Caco-2 (cell line): ENCODE measurements around the gene STAC2. TPM values are rescaled to one million over a fixed set of nuclear protein-coding genes. Genes with fewer than 3 reads are reported as not detected.

Source experiments
- BruUV-seq: library from RNA; stranded (reverse); fragments of 400-500 nt; replicated peaks from 2 replicates; lab custom pipeline; 2021; lab: Mats Ljungman, UMichigan
- CTCF ChIA-PET: fragments of 300-600 bp; sonication (Branson Sonifier 250); formaldehyde crosslinking; loops from one replicate; lab custom pipeline; 2022; ENCODE audit warnings: antibody characterized with exemption; lab: Charles Lee
- POLR2A ChIA-PET: fragments of 300-600 bp; sonication (Branson Sonifier 250); formaldehyde crosslinking; loops from one replicate; lab custom pipeline; 2022; ENCODE audit warnings: antibody characterized with exemption; lab: Charles Lee
- DNase-seq, 2 experiments: peaks; one replicate each; pipeline versions ENCODE4 v3.0.0 to v3.0.0-alpha.2; 2020 to 2022
- H3K27me3 ChIP-seq: replicated peaks from 2 replicates; pipeline ENCODE4 v1.6.0; 2011; ENCODE audit warnings: low read length; ENCODE audit not compliant: control insufficient read depth, insufficient read depth
- H3K36me3 ChIP-seq: 2 replicates; pipeline ENCODE4 v1.5.1; 2011; ENCODE audit warnings: low read length; ENCODE audit not compliant: control insufficient read depth, insufficient read depth
- H3K4me1 ChIP-seq: fragments of 250-450 bp; sonication (Bioruptor Pico); 2 replicates; pipeline ENCODE4 v1.5.1; 2020; ENCODE audit warnings: mild to moderate bottlenecking
- H3K4me3 ChIP-seq: 2 replicates; pipeline ENCODE4 v1.5.1; 2011; ENCODE audit warnings: low read depth, mild to moderate bottlenecking, control low read depth, low read length
- H3K9me3 ChIP-seq: fragments of 250-450 bp; sonication (Bioruptor Pico); 2 replicates; pipeline ENCODE4 v1.5.1; 2020; ENCODE audit warnings: mild to moderate bottlenecking, moderate library complexity
- H3K27ac Mint-ChIP-seq: one replicate; pipeline ENCODE4 v1.8.0; 2022; ENCODE audit warnings: mixed read lengths; ENCODE audit not compliant: unreplicated experiment
- H3K27me3 Mint-ChIP-seq: one replicate; pipeline ENCODE4 v1.8.0; 2022; ENCODE audit warnings: mixed read lengths; ENCODE audit not compliant: insufficient read depth, unreplicated experiment
- H3K36me3 Mint-ChIP-seq: one replicate; pipeline ENCODE4 v1.8.0; 2022; ENCODE audit warnings: mild to moderate bottlenecking, mixed read lengths; ENCODE audit not compliant: insufficient read depth, unreplicated experiment
- H3K4me1 Mint-ChIP-seq: one replicate; pipeline ENCODE4 v1.8.0; 2022; ENCODE audit warnings: low read depth, mixed read lengths; ENCODE audit not compliant: unreplicated experiment
- H3K4me3 Mint-ChIP-seq: one replicate; pipeline ENCODE4 v1.8.0; 2022; ENCODE audit warnings: mild to moderate bottlenecking, moderate library complexity, mixed read lengths; ENCODE audit not compliant: unreplicated experiment
- H3K9me3 Mint-ChIP-seq: one replicate; pipeline ENCODE4 v1.8.0; 2022; ENCODE audit warnings: mixed read lengths; ENCODE audit not compliant: unreplicated experiment
- CTCF ChIP-seq, 2 experiments: fragments of 200-600 bp in 1 of 2; IDR thresholded peaks; 1 replicate in 1 of 2; 2 replicates in 1 of 2; pipeline versions ENCODE4 v1.5.1 to v1.8.0; 2011 to 2022; ENCODE audit warnings: antibody characterized with exemption in 1 of 2, control low read depth in 1 of 2, inconsistent platforms in 1 of 2, low read depth in 1 of 2, low read length in 1 of 2, mild to moderate bottlenecking in 1 of 2, moderate library complexity in 1 of 2; ENCODE audit not compliant: insufficient read depth in 1 of 2, severe bottlenecking in 1 of 2, unreplicated experiment in 1 of 2
- intact Hi-C: fragments of 100-400 bp; cut with micrococcal nuclease; formaldehyde crosslinking; loops from one replicate; pipeline ENCODE4 v1.10.0; 2022; ENCODE audit not compliant: unreplicated experiment
- total RNA-seq: library from RNA; stranded (reverse); gene quantifications from 2 replicates; pipeline ENCODE4 v1.2.3, GENCODE V29; 2022

The STAC2 gene
- total RNA-seq, 1 experiment from 2014 or later: 0.09 TPM

GRCh38 chr17:39173526-39174274, 52.0 kb downstream of the STAC2 start:
- no peaks in the 10 kb centered on the region for H3K4me1 Mint-ChIP-seq
- BruUV-seq: no TSS peak
- POLR2A ChIA-PET: no interaction called here
- no peaks in the 10 kb centered on the region for H3K27me3 ChIP-seq
- H3K9me3 Mint-ChIP-seq: no peaks in the 10 kb centered on the region
- H3K4me1 ChIP-seq: no peaks in the 10 kb centered on the region
- peaks cover 7% of the 10 kb centered on the region for H3K36me3 Mint-ChIP-seq
- no peak for DNase-seq
- intact Hi-C loops: no loop called here
- no peaks in the 10 kb centered on the region for H3K9me3 ChIP-seq
- H3K27ac Mint-ChIP-seq: no peak overlapping the region
- CTCF ChIA-PET: interaction anchor here (0.5 to 2.8 kb wide), 12 partner anchors 7 to 486 kb away, joined by 3 to 32 read pairs (median 4); partner anchors contain the start of genes ARL5C and RPL19
- no peak overlapping the region for H3K4me3 ChIP-seq
- H3K4me3 Mint-ChIP-seq: no peak overlapping the region
- H3K27me3 Mint-ChIP-seq: no peaks in the 10 kb centered on the region
- no peak for TF ChIP-seq CTCF (IDR thresholded peaks at IDR 0.05; ENCODE audit: insufficient read depth in 1 of 2, low read depth in 1 of 2, low read length in 1 of 2, severe bottlenecking in 1 of 2, unreplicated experiment in 1 of 2)
- no peaks in the 10 kb centered on the region for H3K36me3 ChIP-seq

- BruUV-seq: no TSS peak
- no peak overlapping the region for H3K27ac Mint-ChIP-seq
- H3K4me1 Mint-ChIP-seq: no peaks in the 10 kb centered on the region
Measured at GRCh38 chr17:39173080-39173479, 52.7 kb downstream of the STAC2 start.

GRCh38 chr17:39171933-39172332, 53.8 kb downstream of the STAC2 start:
- Mint-ChIP-seq H3K36me3 (peaks cover 7% of the 10 kb centered on the region), H3K4me1 (peaks cover 6% of the 10 kb centered on the region), H3K4me3 (no peak overlapping the region), H3K27ac (peak overlapping the region; percentile 9), H3K9me3 (no peaks in the 10 kb centered on the region), H3K27me3 (no peaks in the 10 kb centered on the region)
- ChIA-PET CTCF (no interaction called here), POLR2A (no interaction called here)
- Histone ChIP-seq H3K4me3 (no peak overlapping the region), H3K36me3 (no peaks in the 10 kb centered on the region), H3K27me3 (no peaks in the 10 kb centered on the region), H3K9me3 (no peaks in the 10 kb centered on the region), H3K4me1 (peaks cover 3% of the 10 kb centered on the region)
- intact Hi-C loops: loop anchor here (1.0 kb wide), 1 partner anchor 13 kb away; no protein-coding TSS in a partner anchor
- BruUV-seq: no TSS peak
- no peak for DNase-seq
- TF ChIP-seq CTCF (IDR thresholded peaks at IDR 0.05; ENCODE audit: insufficient read depth in 1 of 2, low read depth in 1 of 2, low read length in 1 of 2, severe bottlenecking in 1 of 2, unreplicated experiment in 1 of 2): no peak

More at GRCh38 chr17:39173080-39173479, 52.7 kb downstream of the STAC2 start:
- Mint-ChIP-seq H3K4me3 (no peak overlapping the region), H3K27me3 (no peaks in the 10 kb centered on the region), H3K9me3 (no peaks in the 10 kb centered on the region), H3K36me3 (peaks cover 7% of the 10 kb centered on the region)
- no peak for DNase-seq
- CTCF ChIA-PET: interaction anchor here (0.5 to 2.8 kb wide), 5 partner anchors 8 to 486 kb away, joined by 3 to 32 read pairs (median 4); no protein-coding TSS in a partner anchor
- no peaks in the 10 kb centered on the region for H3K9me3 ChIP-seq
- H3K27me3 ChIP-seq: no peaks in the 10 kb centered on the region
- H3K4me1 ChIP-seq: no peaks in the 10 kb centered on the region
- intact Hi-C loops: no loop called here
- no peaks in the 10 kb centered on the region for H3K36me3 ChIP-seq
- TF ChIP-seq CTCF (IDR thresholded peaks at IDR 0.05; ENCODE audit: insufficient read depth in 1 of 2, low read depth in 1 of 2, low read length in 1 of 2, severe bottlenecking in 1 of 2, unreplicated experiment in 1 of 2): no peak
- POLR2A ChIA-PET: no interaction called here
- no peak overlapping the region for H3K4me3 ChIP-seq
